ENCODE data around the gene BEX2. TPM values are rescaled to one million over a fixed set of nuclear protein-coding genes. Genes with fewer than 3 reads are reported as not detected.
A peak's percentile ranks its signal among the peaks of the same experiment; 100 is the strongest.
"Not testable (repeated sequence)": the region's sequence is repeated elsewhere in the genome, so short reads cannot be mapped to it uniquely, and the experiment has no call there.

BEX2 gene
- total RNA-seq, 1 donor from 2014 or later: 2.0 TPM

- intact Hi-C loops (cut with DNase I): no loop called here
- H3K27me3 ChIP-seq: no peaks in the 10 kb centered on the region
- H3K4me3 ChIP-seq: peak overlapping the region; percentile 27 to 50
- DNase-seq (ENCODE audit: low spot score in 2 of 2): no peak
- no peak for TF ChIP-seq CTCF (IDR thresholded peaks at IDR 0.05)
- H3K9me3 ChIP-seq: no peaks in the 10 kb centered on the region
- H3K4me1 ChIP-seq: no peaks in the 10 kb centered on the region
- H3K36me3 ChIP-seq: no peaks in the 10 kb centered on the region
- H3K27ac ChIP-seq: no peak overlapping the region
These were observed 20.0 kb upstream of the BEX2 start for GRCh38 chrX:103330681-103331288.

- H3K4me3 ChIP-seq: peak within 1 kb of the TSS; percentile 27 to 50
- H3K9me3 ChIP-seq: no peaks in the 10 kb centered on the region
- no peaks in the 10 kb centered on the region for H3K27me3 ChIP-seq
- no peaks in the 10 kb centered on the region for H3K36me3 ChIP-seq
- H3K4me1 ChIP-seq: no peaks in the 10 kb centered on the region
- H3K27ac ChIP-seq: no peak within 1 kb of the TSS
- no peak for TF ChIP-seq CTCF (IDR thresholded peaks at IDR 0.05)
- intact Hi-C loops (cut with DNase I): no loop called here
- no peak for DNase-seq (ENCODE audit: low spot score in 2 of 2)
These were observed 19.2 kb upstream of the BEX2 start, which contains the start of gene TCEAL7 for GRCh38 chrX:103329991-103330390. Gene TCEAL7 (plus strand): TSS chrX:103330239. CDS start chrX:103331404, 1,165 bp downstream.

- intact Hi-C loops (cut with DNase I): loop anchor here (2.0 kb wide), 1 partner anchor 57 kb away; the partner anchor contains the start of gene TCEAL8
- no peak for TF ChIP-seq CTCF (IDR thresholded peaks at IDR 0.05)
- no peak overlapping the region for H3K4me3 ChIP-seq
These were observed 600 bp upstream of the BEX2 start for GRCh38 chrX:103311399-103311780.

GRCh38 chrX:103309860-103310554 is 783 bp downstream of the BEX2 start:
- intact Hi-C loops (cut with DNase I): loop anchor here (2.0 kb wide), 1 partner anchor 55 kb away; the partner anchor contains the start of gene TCEAL8
- Histone ChIP-seq H3K4me1 (no peaks in the 10 kb centered on the region), H3K27me3 (peaks cover 6% of the 10 kb centered on the region), H3K9me3 (no peaks in the 10 kb centered on the region), H3K36me3 (no peaks in the 10 kb centered on the region), H3K27ac (no peak overlapping the region), H3K4me3 (peak overlapping the region; percentile 54 to 62)
- TF ChIP-seq CTCF (IDR thresholded peaks at IDR 0.05): no peak
- no peak for DNase-seq (ENCODE audit: low spot score in 2 of 2)

More at GRCh38 chrX:103311399-103311780, 600 bp upstream of the BEX2 start:
- H3K27ac ChIP-seq: no peak overlapping the region
- no peaks in the 10 kb centered on the region for H3K9me3 ChIP-seq
- H3K27me3 ChIP-seq: peaks cover 6% of the 10 kb centered on the region
- H3K4me1 ChIP-seq: no peaks in the 10 kb centered on the region
- no peaks in the 10 kb centered on the region for H3K36me3 ChIP-seq
- DNase-seq (ENCODE audit: low spot score in 2 of 2): no peak

- H3K27ac ChIP-seq; H3K4me3 ChIP-seq; intact Hi-C loops (cut with DNase I); H3K36me3 ChIP-seq; H3K4me1 ChIP-seq; H3K9me3 ChIP-seq; DNase-seq (ENCODE audit: low spot score in 2 of 2); H3K27me3 ChIP-seq: not testable (repeated sequence)
These were observed 5.1 kb downstream of the BEX2 start for GRCh38 chrX:103305666-103306065.

- H3K27me3 ChIP-seq: no peaks in the 10 kb centered on the region
- intact Hi-C loops (cut with DNase I): no loop called here
- no peak for DNase-seq (ENCODE audit: low spot score in 2 of 2)
These were observed 6.1 kb downstream of the BEX2 start for GRCh38 chrX:103304705-103305104.

More at GRCh38 chrX:103304705-103305104, 6.1 kb downstream of the BEX2 start:
- no peak overlapping the region for H3K27ac ChIP-seq
- H3K4me3 ChIP-seq: no peak overlapping the region
- H3K4me1 ChIP-seq: no peaks in the 10 kb centered on the region
- no peaks in the 10 kb centered on the region for H3K9me3 ChIP-seq
- H3K36me3 ChIP-seq: no peaks in the 10 kb centered on the region
- TF ChIP-seq CTCF (IDR thresholded peaks at IDR 0.05): no peak
